Measurements from ENCODE around the gene MARCO. TPM values are rescaled to one million over a fixed set of nuclear protein-coding genes. Genes with fewer than 3 reads are reported as not detected.

Gene MARCO
- total RNA-seq, 4 donors from 2014 or later = 0.91 to 6.7 (median 1.6) TPM

DNA sequence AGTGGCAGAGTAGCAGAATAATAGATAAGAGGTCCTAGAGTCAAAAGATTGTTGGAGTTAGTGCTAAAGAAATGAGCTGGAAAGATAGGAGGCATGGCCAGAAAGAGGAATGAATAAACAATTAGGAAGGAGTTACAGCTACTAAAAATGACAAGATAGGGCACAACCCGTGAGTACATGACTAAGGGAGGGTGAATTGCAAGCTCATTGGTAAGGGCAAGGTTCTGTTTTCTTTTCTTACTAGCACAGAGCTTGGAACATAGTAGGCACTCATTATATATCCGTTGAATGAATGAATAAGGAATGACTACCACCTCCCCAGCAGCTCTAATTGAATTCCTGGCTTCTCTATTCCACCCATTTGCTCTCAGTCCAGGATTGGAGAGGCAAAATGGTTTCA is 5.7 kb upstream of the MARCO start:
- TF ChIP-seq POLR2A (IDR thresholded peaks at IDR 0.05) = no peak
- TF ChIP-seq, protein P1, sequence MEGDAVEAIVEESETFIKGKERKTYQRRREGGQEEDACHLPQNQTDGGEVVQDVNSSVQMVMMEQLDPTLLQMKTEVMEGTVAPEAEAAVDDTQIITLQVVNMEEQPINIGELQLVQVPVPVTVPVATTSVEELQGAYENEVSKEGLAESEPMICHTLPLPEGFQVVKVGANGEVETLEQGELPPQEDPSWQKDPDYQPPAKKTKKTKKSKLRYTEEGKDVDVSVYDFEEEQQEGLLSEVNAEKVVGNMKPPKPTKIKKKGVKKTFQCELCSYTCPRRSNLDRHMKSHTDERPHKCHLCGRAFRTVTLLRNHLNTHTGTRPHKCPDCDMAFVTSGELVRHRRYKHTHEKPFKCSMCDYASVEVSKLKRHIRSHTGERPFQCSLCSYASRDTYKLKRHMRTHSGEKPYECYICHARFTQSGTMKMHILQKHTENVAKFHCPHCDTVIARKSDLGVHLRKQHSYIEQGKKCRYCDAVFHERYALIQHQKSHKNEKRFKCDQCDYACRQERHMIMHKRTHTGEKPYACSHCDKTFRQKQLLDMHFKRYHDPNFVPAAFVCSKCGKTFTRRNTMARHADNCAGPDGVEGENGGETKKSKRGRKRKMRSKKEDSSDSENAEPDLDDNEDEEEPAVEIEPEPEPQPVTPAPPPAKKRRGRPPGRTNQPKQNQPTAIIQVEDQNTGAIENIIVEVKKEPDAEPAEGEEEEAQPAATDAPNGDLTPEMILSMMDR (IDR thresholded peaks at IDR 0.05) = no peak
- no peak overlapping the region for H3K4me3 ChIP-seq (ENCODE audit: low read depth, poor library complexity, severe bottlenecking)
- no peak for DNase-seq (ENCODE audit: low spot score in 2 of 2)
- intact Hi-C loops (cut with DNase I; ENCODE audit: low total_unique reads) = no loop called here
- WGBS, 2 donors = 38 to 51% methylated on average over 2 of the region's 2 CpGs

DNA sequence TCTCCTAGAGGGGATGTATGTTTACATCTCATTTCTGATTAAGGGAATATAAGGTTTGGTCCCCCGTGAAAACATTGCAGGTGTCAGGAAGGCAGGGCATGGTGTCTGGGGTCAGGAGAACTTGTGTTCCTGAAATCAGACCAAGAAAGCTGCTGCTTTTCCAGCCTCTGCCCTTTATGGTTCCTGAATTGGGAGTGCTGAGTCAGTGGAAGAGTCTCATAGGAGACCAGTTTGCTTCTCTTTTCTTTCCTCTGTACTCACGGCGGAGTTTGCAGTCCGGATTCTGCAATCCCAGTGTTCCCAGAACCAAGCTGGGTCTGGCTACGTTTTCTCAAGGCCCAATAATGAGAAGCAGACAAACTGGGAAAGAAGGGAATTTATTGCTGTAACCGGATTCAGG is 5.1 kb upstream of the MARCO start:
- no peak overlapping the region for H3K4me3 ChIP-seq (ENCODE audit: low read depth, poor library complexity, severe bottlenecking)
- no peak for TF ChIP-seq POLR2A (IDR thresholded peaks at IDR 0.05)
- TF ChIP-seq, protein P1 (IDR thresholded peaks at IDR 0.05) = no peak
- no peak for DNase-seq (ENCODE audit: low spot score in 2 of 2)
- intact Hi-C loops (cut with DNase I; ENCODE audit: low total_unique reads) = no loop called here
- WGBS, 2 donors = 70 to 75% methylated on average over 6 of the region's 6 CpGs

DNA sequence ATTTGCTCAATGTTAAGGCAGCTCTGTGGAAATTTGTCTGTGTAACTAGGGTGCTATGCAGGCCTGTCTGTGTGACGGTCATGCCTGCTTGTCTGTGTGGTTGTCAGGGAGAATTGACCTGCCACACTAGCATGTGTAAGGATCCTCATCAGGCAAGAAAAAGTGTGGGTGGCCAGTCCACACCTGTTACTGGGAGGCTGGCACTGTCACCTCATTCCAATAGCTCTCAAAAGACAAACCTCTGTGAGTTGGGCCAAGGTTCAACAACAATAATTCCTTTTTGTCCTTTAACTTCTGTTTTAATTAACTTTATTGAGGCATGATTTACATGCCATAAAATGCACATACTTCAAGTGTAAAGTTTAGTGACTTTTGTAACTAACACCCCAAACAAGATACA is 4.2 kb upstream of the MARCO start:
- intact Hi-C loops (cut with DNase I; ENCODE audit: low total_unique reads) = no loop called here
- DNase-seq (ENCODE audit: low spot score in 2 of 2) = no peak
- TF ChIP-seq POLR2A (IDR thresholded peaks at IDR 0.05) = no peak
- TF ChIP-seq, protein P1 (IDR thresholded peaks at IDR 0.05) = no peak
- no peak overlapping the region for H3K4me3 ChIP-seq (ENCODE audit: low read depth, poor library complexity, severe bottlenecking)
- WGBS, 2 donors = 83% methylated on average over 1 of the region's 1 CpG

DNA sequence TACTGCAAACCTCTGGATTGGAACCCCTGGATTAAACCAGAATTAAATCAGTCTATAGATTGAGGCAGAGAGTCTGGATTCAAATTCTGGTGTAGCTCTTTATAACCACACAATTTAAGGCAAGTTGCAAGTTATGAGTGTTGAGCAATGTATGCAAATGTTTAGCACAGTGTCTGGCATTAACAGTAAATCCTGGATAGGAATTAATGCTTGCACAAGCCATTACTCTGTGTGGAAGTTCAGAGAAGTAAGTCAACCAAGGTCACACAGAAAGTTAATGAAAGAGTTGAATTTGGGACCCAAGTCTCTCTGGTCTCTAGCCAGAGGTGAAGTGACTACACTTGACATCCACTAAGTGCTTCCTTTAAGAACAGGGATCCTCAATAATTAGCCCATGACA is 2.0 kb upstream of the MARCO start:
- DNase-seq (ENCODE audit: low spot score in 2 of 2) = no peak
- intact Hi-C loops (cut with DNase I; ENCODE audit: low total_unique reads) = no loop called here
- no peak overlapping the region for H3K4me3 ChIP-seq (ENCODE audit: low read depth, poor library complexity, severe bottlenecking)
- TF ChIP-seq, protein P1 (IDR thresholded peaks at IDR 0.05) = no peak
- no peak for TF ChIP-seq POLR2A (IDR thresholded peaks at IDR 0.05)

DNA sequence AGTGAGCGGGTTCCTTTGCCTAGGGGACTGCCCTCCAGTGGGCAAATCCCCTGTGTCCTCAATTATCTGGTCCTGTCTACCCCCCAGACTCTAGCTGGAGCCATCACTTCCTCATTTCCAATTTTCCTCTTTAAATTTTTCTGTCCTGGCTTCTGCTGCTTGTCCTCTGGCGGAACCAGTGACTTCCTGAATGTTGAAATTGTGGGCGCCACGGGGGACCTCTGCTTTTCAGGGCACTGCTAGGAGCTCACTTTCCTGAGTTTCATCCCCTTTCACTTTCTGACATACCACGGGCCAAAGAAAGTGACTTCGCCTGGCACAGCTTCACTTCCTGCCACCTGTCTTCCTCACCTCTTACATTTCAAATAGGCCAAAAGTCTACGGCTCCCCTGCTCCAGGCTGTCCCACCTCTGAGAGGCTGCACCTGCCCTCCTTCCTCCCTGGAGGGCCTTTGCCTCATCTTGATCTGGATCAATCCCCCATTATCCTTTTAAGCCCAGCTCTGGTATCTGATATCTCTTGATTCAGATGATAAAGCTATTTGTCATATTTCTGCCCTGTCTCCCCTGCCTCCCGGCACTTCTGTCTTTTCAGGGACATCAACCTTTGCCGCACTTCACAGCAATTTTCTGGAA is 1.4 kb upstream of the MARCO start:
- intact Hi-C loops (cut with DNase I; ENCODE audit: low total_unique reads) = no loop called here
- DNase-seq (ENCODE audit: low spot score in 2 of 2) = peak; percentile 54 to 87
- H3K4me3 ChIP-seq (ENCODE audit: low read depth, poor library complexity, severe bottlenecking) = no peak overlapping the region
- WGBS, 2 donors = 63 to 66% methylated on average over 9 of the region's 9 CpGs
- TF ChIP-seq POLR2A (IDR thresholded peaks at IDR 0.05) = no peak
- TF ChIP-seq, protein P1 (IDR thresholded peaks at IDR 0.05) = no peak

DNA sequence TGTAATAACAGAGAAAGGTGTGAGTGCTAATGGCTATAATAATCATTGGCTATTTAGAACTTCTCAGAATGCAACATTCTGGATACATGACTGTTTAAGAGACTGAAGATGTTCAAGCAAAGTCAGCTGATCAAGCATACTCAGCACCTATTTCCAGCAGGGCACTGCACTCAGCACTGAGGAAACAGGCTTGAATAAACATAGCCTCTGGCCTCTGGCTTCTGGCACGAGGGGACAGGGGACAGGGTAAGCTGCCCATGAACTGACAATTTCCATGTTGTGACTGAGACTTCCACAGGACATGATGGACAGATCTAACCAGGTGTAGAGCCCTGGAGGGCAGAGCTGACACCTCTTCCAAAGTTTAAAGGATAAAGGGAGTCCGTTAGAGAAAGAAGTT is 1.3 kb downstream of the MARCO start:
- intact Hi-C loops (cut with DNase I; ENCODE audit: low total_unique reads) = no loop called here
- no peak overlapping the region for H3K4me3 ChIP-seq (ENCODE audit: low read depth, poor library complexity, severe bottlenecking)
- TF ChIP-seq, protein P1 (IDR thresholded peaks at IDR 0.05) = no peak
- no peak for TF ChIP-seq POLR2A (IDR thresholded peaks at IDR 0.05)
- DNase-seq (ENCODE audit: low spot score in 2 of 2) = no peak
- WGBS, 2 donors = 27 to 42% methylated on average over 2 of the region's 2 CpGs

All from lower leg skin (tissue), 4 donors.